HEK293T (cell line): Measurements from ENCODE around the gene LRMDA.

Source experiments
- ARNT ChIP-seq: fragments of 450-650 bp; IDR thresholded peaks from 2 replicates; pipeline ENCODE4 v1.6.1; 2017; ENCODE audit warnings: mild to moderate bottlenecking
- BHLHE40 ChIP-seq: fragments of 450-650 bp; IDR thresholded peaks from 2 replicates; pipeline ENCODE4 v1.6.1; 2016; ENCODE audit warnings: mild to moderate bottlenecking, moderate library complexity, borderline replicate concordance
- FOXM1 ChIP-seq: fragments of 450-650 bp; IDR thresholded peaks from 2 replicates; pipeline ENCODE4 v1.6.1; 2017; ENCODE audit warnings: mild to moderate bottlenecking, borderline replicate concordance
- HDGF ChIP-seq: fragments of 450-650 bp; IDR thresholded peaks from 2 replicates; pipeline ENCODE4 v1.6.1; 2017; ENCODE audit warnings: antibody characterized with exemption, borderline replicate concordance
- L3MBTL2 ChIP-seq: fragments of 450-650 bp; conservative IDR thresholded peaks from 2 replicates; pipeline ENCODE4 v1.6.1; 2016; ENCODE audit warnings: mild to moderate bottlenecking
- PKNOX1 ChIP-seq: fragments of 450-650 bp; IDR thresholded peaks from 2 replicates; pipeline ENCODE4 v1.6.1; 2016
- SP1 ChIP-seq: fragments of 450-650 bp; IDR thresholded peaks from 2 replicates; pipeline ENCODE4 v1.6.1; 2017
- TARDBP ChIP-seq: fragments of 450-650 bp; IDR thresholded peaks from 2 replicates; pipeline ENCODE4 v1.6.1; 2016
- ZNF384 ChIP-seq: fragments of 450-650 bp; IDR thresholded peaks from 2 replicates; pipeline ENCODE4 v1.6.1; 2016

- TF ChIP-seq TARDBP (no peak), PKNOX1 (no peak), SP1 (no peak), ARNT (no peak), HDGF (no peak), BHLHE40 (no peak), FOXM1 (no peak), L3MBTL2 (no peak), ZNF384 (no peak)
These were observed 96.1 kb downstream of the LRMDA start for GRCh38 chr10:75527542-75527941.
